ENCODE measurements around the gene MINDY2. TPM values are rescaled to one million over a fixed set of nuclear protein-coding genes. Genes with fewer than 3 reads are reported as not detected.
"Not testable (repeated sequence)": the region's sequence is repeated elsewhere in the genome, so short reads cannot be mapped to it uniquely, and the experiment has no call there.

Gene MINDY2
- total and polyA plus RNA-seq, 10 donors = 2.3 to 24.0 (median 17.7) TPM

DNA sequence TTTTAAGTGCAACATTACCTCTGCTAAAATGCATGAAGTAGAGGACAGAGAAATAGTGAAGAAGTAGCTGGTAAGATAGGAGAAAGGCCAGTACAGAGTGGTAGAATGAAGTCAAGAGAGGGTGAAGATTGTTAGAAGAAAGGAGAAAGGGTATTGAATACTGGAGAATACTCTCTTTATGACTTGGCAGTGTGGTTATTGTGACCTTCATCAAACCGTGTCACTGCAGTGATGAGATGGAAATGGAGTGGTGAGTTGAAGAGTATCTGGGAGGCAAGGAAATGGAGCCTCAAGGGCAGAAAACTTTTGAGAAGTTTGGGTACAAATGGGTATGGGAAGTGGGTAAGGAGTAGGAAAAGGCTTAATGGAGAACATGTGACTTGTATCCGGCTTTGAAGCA, 24.7 kb downstream of the MINDY2 start:
- TF ChIP-seq, protein P1, sequence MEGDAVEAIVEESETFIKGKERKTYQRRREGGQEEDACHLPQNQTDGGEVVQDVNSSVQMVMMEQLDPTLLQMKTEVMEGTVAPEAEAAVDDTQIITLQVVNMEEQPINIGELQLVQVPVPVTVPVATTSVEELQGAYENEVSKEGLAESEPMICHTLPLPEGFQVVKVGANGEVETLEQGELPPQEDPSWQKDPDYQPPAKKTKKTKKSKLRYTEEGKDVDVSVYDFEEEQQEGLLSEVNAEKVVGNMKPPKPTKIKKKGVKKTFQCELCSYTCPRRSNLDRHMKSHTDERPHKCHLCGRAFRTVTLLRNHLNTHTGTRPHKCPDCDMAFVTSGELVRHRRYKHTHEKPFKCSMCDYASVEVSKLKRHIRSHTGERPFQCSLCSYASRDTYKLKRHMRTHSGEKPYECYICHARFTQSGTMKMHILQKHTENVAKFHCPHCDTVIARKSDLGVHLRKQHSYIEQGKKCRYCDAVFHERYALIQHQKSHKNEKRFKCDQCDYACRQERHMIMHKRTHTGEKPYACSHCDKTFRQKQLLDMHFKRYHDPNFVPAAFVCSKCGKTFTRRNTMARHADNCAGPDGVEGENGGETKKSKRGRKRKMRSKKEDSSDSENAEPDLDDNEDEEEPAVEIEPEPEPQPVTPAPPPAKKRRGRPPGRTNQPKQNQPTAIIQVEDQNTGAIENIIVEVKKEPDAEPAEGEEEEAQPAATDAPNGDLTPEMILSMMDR (IDR thresholded peaks at IDR 0.05 in 8 of 11, conservative IDR thresholded peaks at IDR 0.05 in 3 of 11) = no peak
- TF ChIP-seq POLR2AphosphoS5 (IDR thresholded peaks at IDR 0.05) (no peak), POLR2A (IDR thresholded peaks at IDR 0.05) (no peak)
- Histone ChIP-seq H3K27me3 (replicated peaks in 1 of 7) (no peaks in the 10 kb centered on the region), H3K27ac (peak overlapping the region in 2 of 8 donors; percentile 4 to 23), H3K9me3 (no peaks in the 10 kb centered on the region), H3K36me3 (peaks cover 0 to 20% (median 0%) of the 10 kb centered on the region in 6 donors), H3K4me1 (peaks cover 0 to 11% (median 5%) of the 10 kb centered on the region in 6 donors), H3K4me3 (no peak overlapping the region)
- 52 to 73% (median 63%) methylated on average over 2 of the region's 2 CpGs for WGBS, 5 donors
- DNase-seq = no peak
- intact Hi-C loops (cut with DNase I; ENCODE audit: low total_unique reads) = no loop called here

DNA sequence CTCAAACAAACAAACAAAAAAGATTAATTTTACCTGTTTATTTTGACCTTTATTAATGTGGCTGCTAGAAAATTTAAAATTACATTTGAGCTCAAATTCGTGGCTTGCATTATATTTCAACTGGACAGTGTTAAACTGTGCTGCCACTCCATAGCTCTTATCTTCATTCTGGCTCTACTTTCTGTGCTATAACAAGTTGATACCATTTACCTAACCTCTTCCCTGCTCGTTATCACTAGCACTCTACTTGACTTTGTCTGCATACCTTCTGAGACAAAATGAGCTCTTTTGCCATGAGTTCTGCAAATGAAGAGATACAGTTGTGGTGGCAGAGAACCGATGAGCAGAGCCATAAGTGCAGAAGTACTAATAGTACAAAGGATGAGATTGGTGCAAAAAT, 26.4 kb downstream of the MINDY2 start:
- WGBS, 5 donors = 86 to 91% (median 87%) methylated on average over 3 of the region's 3 CpGs
- TF ChIP-seq, protein P1 (IDR thresholded peaks at IDR 0.05 in 8 of 11, conservative IDR thresholded peaks at IDR 0.05 in 3 of 11) = no peak
- TF ChIP-seq POLR2A (IDR thresholded peaks at IDR 0.05) (no peak), POLR2AphosphoS5 (IDR thresholded peaks at IDR 0.05) (no peak)
- intact Hi-C loops (cut with DNase I; ENCODE audit: low total_unique reads) = no loop called here
- no peak overlapping the region for H3K27ac ChIP-seq
- peaks cover 0 to 15% (median 1%) of the 10 kb centered on the region in 6 donors for H3K36me3 ChIP-seq
- DNase-seq = no peak
- peaks cover 0 to 11% (median 5%) of the 10 kb centered on the region in 6 donors for H3K4me1 ChIP-seq
- H3K9me3 ChIP-seq = no peaks in the 10 kb centered on the region
- no peak overlapping the region for H3K4me3 ChIP-seq
- H3K27me3 ChIP-seq (replicated peaks in 1 of 7) = no peaks in the 10 kb centered on the region

DNA sequence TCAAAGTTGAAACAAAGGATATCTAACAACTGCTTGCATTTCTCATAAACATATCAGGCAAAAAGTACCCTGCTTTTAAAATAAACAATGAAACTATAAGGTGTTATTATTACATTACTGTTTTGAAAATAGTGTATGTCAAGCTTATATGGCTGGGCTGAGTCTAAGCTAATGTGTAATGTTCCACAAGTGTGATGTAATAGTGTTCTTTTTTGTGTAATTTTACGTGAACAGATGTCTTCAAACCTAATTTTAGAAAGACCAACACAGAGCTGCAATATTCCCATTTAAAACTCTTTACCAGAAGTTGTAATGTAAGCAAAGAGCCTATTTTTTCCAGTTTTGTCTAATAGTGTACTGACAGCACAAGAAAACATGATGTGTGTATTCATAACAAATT, 34.0 kb downstream of the MINDY2 start:
- H3K9me3 ChIP-seq = no peaks in the 10 kb centered on the region
- no peaks in the 10 kb centered on the region for H3K27me3 ChIP-seq (replicated peaks in 1 of 7)
- H3K4me1 ChIP-seq = no peaks in the 10 kb centered on the region
- WGBS, 5 donors = 52 to 84% (median 62%) methylated on average over 1 of the region's 1 CpG
- no peak for TF ChIP-seq POLR2A (IDR thresholded peaks at IDR 0.05)
- TF ChIP-seq POLR2AphosphoS5 (IDR thresholded peaks at IDR 0.05) = no peak
- TF ChIP-seq, protein P1 (IDR thresholded peaks at IDR 0.05 in 8 of 11, conservative IDR thresholded peaks at IDR 0.05 in 3 of 11) = no peak
- DNase-seq = no peak
- no peak overlapping the region for H3K27ac ChIP-seq
- H3K4me3 ChIP-seq = no peak overlapping the region
- intact Hi-C loops (cut with DNase I; ENCODE audit: low total_unique reads) = no loop called here
- peaks cover 0 to 27% (median 10%) of the 10 kb centered on the region in 6 donors for H3K36me3 ChIP-seq

DNA sequence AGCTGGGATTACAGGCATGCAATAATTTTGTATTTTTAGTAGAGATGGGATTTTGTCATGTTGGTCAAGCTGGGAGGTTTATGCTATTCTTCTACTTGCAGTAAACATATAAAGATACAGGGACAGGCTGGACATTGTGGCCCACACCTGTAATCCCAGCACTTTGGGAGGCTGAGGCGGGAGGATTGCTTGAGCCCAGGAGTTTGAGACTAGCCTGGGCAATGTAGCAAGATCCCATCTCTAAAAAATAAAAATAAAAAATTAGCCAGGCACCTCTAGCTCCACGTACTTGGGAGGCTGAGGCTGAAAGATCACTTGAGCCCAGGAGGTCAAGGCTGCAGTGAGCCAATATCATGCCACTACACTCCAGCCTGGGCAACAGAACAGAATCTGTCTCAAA, 52.2 kb downstream of the MINDY2 start:
- H3K4me3 ChIP-seq; intact Hi-C loops (cut with DNase I; ENCODE audit: low total_unique reads); H3K27ac ChIP-seq; DNase-seq; H3K9me3 ChIP-seq; H3K27me3 ChIP-seq (replicated peaks in 1 of 7): not testable (repeated sequence)
- 88 to 94% (median 90%) methylated on average over 2 of the region's 2 CpGs for WGBS, 5 donors
- Histone ChIP-seq H3K36me3 (peaks cover 0 to 80% (median 5%) of the 10 kb centered on the region in 6 donors), H3K4me1 (peaks cover 0 to 18% (median 0%) of the 10 kb centered on the region in 6 donors)

DNA sequence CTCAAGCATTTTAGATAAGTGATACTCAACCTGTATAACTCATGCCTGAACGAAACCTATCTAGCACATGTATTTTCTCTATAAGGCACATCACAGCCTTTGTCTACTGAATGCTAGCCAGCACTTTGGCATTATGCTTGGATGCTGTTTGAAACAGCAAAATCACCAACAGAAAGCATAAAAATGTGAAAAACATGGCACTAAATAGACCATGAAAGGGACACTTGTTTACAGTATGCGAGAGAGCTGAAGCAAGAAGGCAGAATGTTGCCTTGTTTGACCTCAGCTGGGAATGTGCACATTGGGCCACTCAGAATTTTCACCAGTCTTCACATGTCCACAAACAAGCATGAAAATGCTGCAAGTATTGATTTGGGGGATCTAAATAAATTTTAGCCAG, 59.5 kb downstream of the MINDY2 start:
- Histone ChIP-seq H3K27me3 (replicated peaks in 1 of 7) (no peaks in the 10 kb centered on the region), H3K9me3 (no peaks in the 10 kb centered on the region), H3K4me1 (peaks cover 0 to 39% (median 0%) of the 10 kb centered on the region in 6 donors), H3K4me3 (no peak overlapping the region), H3K36me3 (peaks cover 0 to 59% (median 3%) of the 10 kb centered on the region in 6 donors), H3K27ac (no peak overlapping the region)
- intact Hi-C loops (cut with DNase I; ENCODE audit: low total_unique reads) = no loop called here
- no peak for DNase-seq
- WGBS, 5 donors = 93 to 99% (median 95%) methylated on average over 2 of the region's 2 CpGs
- TF ChIP-seq, protein P1 (IDR thresholded peaks at IDR 0.05 in 8 of 11, conservative IDR thresholded peaks at IDR 0.05 in 3 of 11) = no peak
- TF ChIP-seq POLR2A (IDR thresholded peaks at IDR 0.05) (no peak), POLR2AphosphoS5 (IDR thresholded peaks at IDR 0.05) (no peak)

DNA sequence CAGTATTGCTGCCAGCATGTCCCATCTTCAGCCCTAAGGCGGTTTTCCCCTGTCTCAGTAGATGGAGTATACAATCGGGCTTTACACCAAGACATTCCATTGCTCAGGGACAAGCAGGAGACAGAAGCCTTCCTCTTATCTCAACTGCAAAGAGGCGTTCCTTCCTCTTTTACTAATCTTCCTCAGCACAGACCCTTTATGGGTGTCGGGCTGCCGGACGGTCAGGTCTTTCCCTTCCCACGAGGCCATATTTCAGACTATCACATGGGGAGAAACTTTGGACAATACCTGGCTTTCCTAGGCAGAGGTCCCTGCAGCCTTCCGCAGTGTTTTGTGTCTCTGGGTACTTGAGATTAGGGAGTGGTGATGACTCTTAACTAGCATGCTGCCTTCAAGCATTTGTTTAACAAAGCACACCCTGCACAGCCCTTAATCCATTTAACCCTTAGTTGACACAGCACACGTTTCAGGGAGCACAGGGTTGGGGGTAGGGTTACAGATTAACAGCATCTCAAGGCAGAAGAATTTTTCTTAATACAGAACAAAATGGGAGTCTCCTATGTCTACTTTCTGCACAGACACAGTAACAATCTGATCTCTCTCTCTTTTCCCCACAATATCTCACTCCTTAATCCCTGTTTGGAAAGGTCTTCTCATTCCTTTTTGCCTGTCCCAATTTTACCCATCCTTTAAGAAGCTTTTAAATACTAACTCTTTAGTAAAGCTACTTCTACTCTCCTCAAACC, 62.8 kb downstream of the MINDY2 start:
- peaks cover 0 to 24% (median 0%) of the 10 kb centered on the region in 6 donors for H3K4me1 ChIP-seq
- H3K9me3 ChIP-seq; intact Hi-C loops (cut with DNase I; ENCODE audit: low total_unique reads); DNase-seq; H3K4me3 ChIP-seq; H3K27ac ChIP-seq; H3K27me3 ChIP-seq (replicated peaks in 1 of 7): not testable (repeated sequence)
- WGBS, 5 donors = 21 to 45% (median 29%) methylated on average over 9 of the region's 9 CpGs
- H3K36me3 ChIP-seq = peaks cover 0 to 51% (median 0%) of the 10 kb centered on the region in 6 donors
